HG03457 (cell line): ENCODE results near the gene RPL32.

ENCODE experiments used
- ATAC-seq: cut with Tn5 transposase; IDR thresholded peaks from one replicate; pipeline ENCODE4 v1.9.1; 2021; ENCODE audit warnings: moderate number of reproducible peaks; ENCODE audit not compliant: unreplicated experiment

RPL32 gene

DNA sequence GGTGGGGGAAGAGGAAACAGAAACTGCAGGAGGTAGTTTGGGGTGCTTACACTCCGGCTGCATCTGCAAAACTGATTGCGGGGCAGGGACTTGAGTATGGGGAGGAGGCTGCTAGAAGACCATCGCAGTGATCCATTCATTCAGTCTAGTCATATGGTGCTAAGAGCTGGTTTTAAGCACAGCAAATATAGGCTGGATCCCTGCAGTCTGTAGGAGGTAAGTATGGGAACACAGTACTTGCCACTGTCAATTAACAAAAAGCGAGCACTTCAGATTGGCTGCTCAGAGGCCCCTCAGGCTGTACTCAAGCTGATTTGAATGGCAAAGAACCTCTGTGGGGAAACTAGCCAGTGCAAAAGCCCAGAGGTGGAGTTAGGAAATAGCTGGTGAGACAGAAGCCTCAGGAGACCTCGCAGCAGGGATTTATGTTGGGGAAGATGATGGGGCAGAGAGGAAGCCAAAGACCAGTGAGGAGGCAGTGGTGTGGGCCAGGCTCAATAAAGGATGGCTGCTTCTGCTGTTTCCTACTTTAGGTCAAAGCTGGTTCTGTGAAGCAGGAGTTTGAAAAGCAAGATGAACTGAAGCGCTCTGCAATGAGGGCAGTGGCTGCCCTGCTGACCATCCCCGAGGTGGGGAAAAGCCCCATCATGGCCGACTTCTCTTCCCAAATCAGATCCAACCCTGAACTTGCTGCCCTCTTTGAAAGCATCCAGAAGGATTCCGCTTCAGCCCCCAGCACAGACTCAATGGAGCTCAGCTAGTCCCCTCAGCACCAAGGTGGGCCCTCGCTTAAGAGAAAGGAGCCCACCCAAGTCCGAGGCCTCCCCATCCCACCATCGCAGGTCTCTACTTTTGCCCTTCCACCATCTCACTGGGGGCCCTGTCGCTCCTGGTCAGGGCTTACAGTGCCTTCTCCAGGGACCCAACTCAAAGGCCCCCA, 7.9 kb downstream of the RPL32 start:
- ATAC-seq: no peak

GRCh38 chr3:12832350-12833221, 8.8 kb downstream of the RPL32 start:
- no peak for ATAC-seq

GRCh38 chr3:12831301-12831866, 10.0 kb downstream of the RPL32 start:
- no peak for ATAC-seq

- ATAC-seq: no peak
These were observed 10.6 kb downstream of the RPL32 start for GRCh38 chr3:12830785-12831156.

GRCh38 chr3:12829886-12830784, 11.2 kb downstream of the RPL32 start:
- ATAC-seq: no peak

- ATAC-seq: no peak
These were observed 12.0 kb downstream of the RPL32 start for GRCh38 chr3:12829404-12829803.

- no peak for ATAC-seq
These were observed 12.6 kb downstream of the RPL32 start for GRCh38 chr3:12828751-12829150.

GRCh38 chr3:12825156-12825555, 16.2 kb downstream of the RPL32 start:
- no peak for ATAC-seq

DNA sequence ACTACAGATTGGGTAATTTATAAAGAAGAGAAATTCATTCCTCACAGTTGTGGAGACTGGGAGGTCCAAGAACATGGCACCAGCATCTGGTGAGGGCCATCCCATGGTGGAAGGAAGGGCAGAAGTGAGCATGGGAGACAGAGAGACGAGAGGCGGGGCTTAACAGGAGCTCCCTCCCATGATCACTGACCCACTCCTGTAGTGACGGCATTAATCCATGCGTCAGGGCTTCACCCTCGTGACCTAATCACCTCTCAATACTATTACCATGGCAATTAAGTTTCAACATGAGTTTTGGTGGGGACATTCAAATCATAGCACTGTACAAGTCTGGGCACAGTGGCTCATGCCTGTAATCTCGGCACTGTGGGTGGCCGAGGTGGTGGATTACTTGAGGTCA, 17.1 kb downstream of the RPL32 start:
- no peak for ATAC-seq

- ATAC-seq: no peak
These were observed 18.5 kb downstream of the RPL32 start for GRCh38 chr3:12822725-12823373.

DNA sequence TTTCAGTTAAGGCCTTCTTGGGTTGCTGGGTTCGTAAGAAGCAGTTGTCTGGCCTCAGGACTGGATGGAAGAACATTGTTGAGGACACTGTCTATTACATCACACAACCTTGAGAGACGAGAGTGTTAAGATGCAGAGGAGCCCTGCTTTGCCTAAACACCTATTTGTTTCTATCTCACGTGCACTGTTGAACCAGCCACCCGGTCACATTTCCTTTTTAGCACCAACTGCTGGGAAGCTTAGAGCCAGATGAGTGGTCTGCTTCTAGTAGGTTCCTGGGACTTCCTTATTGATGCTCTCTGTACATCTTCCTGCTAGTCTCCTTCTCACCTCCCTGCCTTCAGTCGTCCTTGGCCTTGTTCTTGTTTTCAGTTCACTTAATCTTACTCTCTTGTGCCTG, 22.6 kb downstream of the RPL32 start:
- no peak for ATAC-seq

GRCh38 chr3:12818273-12818672, 23.1 kb downstream of the RPL32 start:
- ATAC-seq: no peak

GRCh38 chr3:12817343-12817710, 24.0 kb downstream of the RPL32 start:
- no peak for ATAC-seq

- ATAC-seq: no peak
These were observed 24.6 kb downstream of the RPL32 start for GRCh38 chr3:12816521-12817342.

- no peak for ATAC-seq
These were observed 25.6 kb downstream of the RPL32 start for GRCh38 chr3:12815719-12816118.

GRCh38 chr3:12815078-12815477, 26.3 kb downstream of the RPL32 start:
- no peak for ATAC-seq

- no peak for ATAC-seq
These were observed 27.4 kb downstream of the RPL32 start for GRCh38 chr3:12813967-12814366.

DNA sequence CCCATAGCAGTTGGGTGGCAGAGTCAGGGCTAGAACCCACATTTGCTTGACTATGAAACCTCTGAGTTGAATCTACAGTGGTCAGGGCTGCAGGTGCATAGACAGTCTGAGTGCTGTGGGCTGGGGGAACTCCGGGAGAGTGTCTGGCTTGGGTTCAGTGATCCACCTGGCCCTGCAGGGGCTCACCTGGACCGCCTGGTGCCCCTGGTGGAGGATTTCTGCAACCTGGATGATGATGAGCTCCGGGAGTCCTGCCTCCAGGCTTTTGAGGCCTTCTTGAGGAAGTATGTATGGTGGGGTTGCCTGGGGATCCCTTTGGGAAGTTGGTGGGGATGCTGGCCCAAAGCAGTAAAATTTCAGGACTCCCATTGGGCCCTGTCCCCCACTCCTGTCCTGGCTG, 28.6 kb downstream of the RPL32 start:
- ATAC-seq: no peak

- ATAC-seq: no peak
These were observed 30.4 kb downstream of the RPL32 start for GRCh38 chr3:12810961-12811360.
